Stomach (tissue), 9 donors: ENCODE data around the gene BRD9. TPM values are rescaled to one million over a fixed set of nuclear protein-coding genes. Genes with fewer than 3 reads are reported as not detected.
"Not testable (repeated sequence)": the region's sequence is repeated elsewhere in the genome, so short reads cannot be mapped to it uniquely, and the experiment has no call there.

Source experiments
- DNase-seq, 2 donors: peaks; one replicate each; pipeline versions ENCODE4 v3.0.0 to v3.0.0-alpha.2; 2013 to 2019
- H3K27ac ChIP-seq, 5 donors: fragments of 200-600 bp in 4 of 5; sonication (generic) in 4 of 5; one replicate each; pipeline ENCODE4 v1.5.1; 2013 to 2019; ENCODE audit warnings: mild to moderate bottlenecking in 1 of 5, moderate library complexity in 1 of 5
- H3K27me3 ChIP-seq, 3 donors: fragments of 200-600 bp; sonication (generic); one replicate each; pipeline ENCODE4 v1.5.1; 2017 to 2019; ENCODE audit warnings: mixed run types in 1 of 3
- H3K36me3 ChIP-seq, 4 donors: fragments of 200-600 bp; sonication (generic); 1 replicate in 3 of 4; 2 replicates in 1 of 4; pipeline ENCODE4 v1.5.1; 2016 to 2019
- H3K4me1 ChIP-seq, 4 donors: fragments of 200-600 bp; sonication (generic); one replicate each; pipeline ENCODE4 v1.5.1; 2016 to 2019
- H3K4me3 ChIP-seq, 4 donors: fragments of 200-600 bp; sonication (generic) in 3 of 4; one replicate each; pipeline ENCODE4 v1.5.1; 2016 to 2019; ENCODE audit warnings: mild to moderate bottlenecking in 1 of 4
- H3K9me3 ChIP-seq, 4 donors: fragments of 200-600 bp; sonication (generic); one replicate each; pipeline ENCODE4 v1.5.1; 2016 to 2019
- CTCF ChIP-seq, 7 experiments: fragments of 450-650 bp in 4 of 7; fragments of 200-600 bp in 3 of 7; sonication (generic) in 3 of 7; IDR thresholded peaks; one replicate each; pipeline ENCODE4 v1.5.1; 2016 to 2019; ENCODE audit warnings: antibody characterized with exemption in 7 of 7, control low read depth in 2 of 7, mild to moderate bottlenecking in 1 of 7
- EP300 ChIP-seq: sonication (generic); formaldehyde crosslinking; IDR thresholded peaks from one replicate; pipeline ENCODE4 v1.6.1; 2017; ENCODE audit warnings: antibody characterized with exemption
- POLR2A ChIP-seq, 4 donors: fragments of 450-650 bp; IDR thresholded peaks; one replicate each; pipeline ENCODE4 v1.6.1; 2016; ENCODE audit warnings: antibody characterized with exemption in 4 of 4, control low read depth in 2 of 4, mild to moderate bottlenecking in 1 of 4, moderate library complexity in 1 of 4
- POLR2AphosphoS5 ChIP-seq, 3 donors: sonication (generic); formaldehyde crosslinking; IDR thresholded peaks; one replicate each; pipeline ENCODE4 v1.6.1; 2016; ENCODE audit warnings: antibody characterized with exemption in 3 of 3
- WGBS, 5 donors: extraction: QIAGEN DNeasy Blood & Tissue Kit in 3 of 5; methylation state at CpG; one replicate each; pipeline versions ENCODE4 v1.1.5 to v1.1.7; 2013 to 2018; 5-methylcytosine and 5-hydroxymethylcytosine counted together
- intact Hi-C: fragments of 100-400 bp; cut with DNase I; formaldehyde crosslinking; loops from one replicate; pipeline ENCODE4 v1.15.1; 2023; ENCODE audit warnings: low total_unique reads
- polyA plus RNA-seq, 3 donors: library from polyadenylated mRNA; stranded (reverse); fragments of 200-250 nt; gene quantifications; one replicate each; pipeline ENCODE4 v1.2.3, GENCODE V29; 2013
- total RNA-seq, 5 donors: library from RNA; depleted of rRNA; stranded (reverse); fragments of >200 nt; gene quantifications; one replicate each; pipeline versions ENCODE4 v1.1.0 to v1.2.3, GENCODE V29; 2014 to 2016
- donor health status: healthy with polysubstance abuse.
- donor health status: Bipolar disorder and iron deficiency.
- donor health status: healthy.

BRD9 gene
- total and polyA plus RNA-seq, 8 donors = 16.2 to 152 (median 40.0) TPM

GRCh38 chr5:915946-916345, 23.3 kb upstream of the BRD9 start:
- H3K36me3 ChIP-seq = peaks cover 0 to 14% (median 2%) of the 10 kb centered on the region in 4 donors
- H3K27ac ChIP-seq = no peak overlapping the region
- H3K4me1 ChIP-seq = peaks cover 0 to 13% (median 3%) of the 10 kb centered on the region in 4 donors
- H3K27me3 ChIP-seq = no peaks in the 10 kb centered on the region
- no peaks in the 10 kb centered on the region for H3K9me3 ChIP-seq
- no peak overlapping the region for H3K4me3 ChIP-seq
- intact Hi-C loops = no loop called here
- WGBS, 5 donors = 96 to 97% (median 96%) methylated on average over 9 to 12 of the region's 12 CpGs
- DNase-seq = no peak
- no peak for TF ChIP-seq EP300
- TF ChIP-seq CTCF (IDR thresholded peaks at IDR 0.05) = no peak
- TF ChIP-seq POLR2AphosphoS5 (IDR thresholded peaks at IDR 0.05) = no peak
- no peak for TF ChIP-seq POLR2A (IDR thresholded peaks at IDR 0.05)

- H3K27ac ChIP-seq, H3K4me3 ChIP-seq, intact Hi-C loops, H3K27me3 ChIP-seq, DNase-seq, H3K9me3 ChIP-seq: not testable (repeated sequence)
- WGBS, 5 donors = 92 to 96% (median 95%) methylated on average over 8 to 12 of the region's 12 CpGs
- peaks cover 0 to 14% (median 2%) of the 10 kb centered on the region in 4 donors for H3K36me3 ChIP-seq
- peaks cover 0 to 18% (median 3%) of the 10 kb centered on the region in 4 donors for H3K4me1 ChIP-seq
Observed at GRCh38 chr5:915346-915745, 22.7 kb upstream of the BRD9 start.

GRCh38 chr5:914612-915011, 22.0 kb upstream of the BRD9 start:
- WGBS, 5 donors = 88 to 94% (median 92%) methylated on average over 7 of the region's 7 CpGs
- intact Hi-C loops = no loop called here
- TF ChIP-seq CTCF (IDR thresholded peaks at IDR 0.05) (no peak), POLR2AphosphoS5 (IDR thresholded peaks at IDR 0.05) (no peak), POLR2A (IDR thresholded peaks at IDR 0.05) (no peak), EP300 (no peak)
- no peak for DNase-seq
- Histone ChIP-seq H3K9me3 (no peaks in the 10 kb centered on the region), H3K36me3 (peaks cover 0 to 14% (median 2%) of the 10 kb centered on the region in 4 donors), H3K4me3 (no peak overlapping the region), H3K27ac (no peak overlapping the region), H3K27me3 (no peaks in the 10 kb centered on the region), H3K4me1 (peaks cover 0 to 18% (median 3%) of the 10 kb centered on the region in 4 donors)

- no peaks in the 10 kb centered on the region for H3K27me3 ChIP-seq
- H3K9me3 ChIP-seq = no peaks in the 10 kb centered on the region
- DNase-seq = no peak
- WGBS, 5 donors = 80 to 89% (median 87%) methylated on average over 14 of the region's 14 CpGs
- H3K4me3 ChIP-seq = no peak overlapping the region
- TF ChIP-seq EP300 = no peak
- H3K4me1 ChIP-seq = peaks cover 0 to 18% (median 3%) of the 10 kb centered on the region in 4 donors
- intact Hi-C loops = no loop called here
- peaks cover 0 to 16% (median 3%) of the 10 kb centered on the region in 4 donors for H3K36me3 ChIP-seq
- no peak overlapping the region for H3K27ac ChIP-seq
Observed at GRCh38 chr5:914174-914573, 21.6 kb upstream of the BRD9 start.

- Histone ChIP-seq H3K9me3 (no peaks in the 10 kb centered on the region), H3K27ac (peak overlapping the region in 3 of 5 donors; percentile 16 to 41 (median 31)), H3K27me3 (no peaks in the 10 kb centered on the region), H3K4me1 (peaks cover 0 to 18% (median 3%) of the 10 kb centered on the region in 4 donors), H3K36me3 (peaks cover 0 to 33% (median 5%) of the 10 kb centered on the region in 4 donors), H3K4me3 (no peak overlapping the region)
- TF ChIP-seq EP300 (no peak), POLR2A (IDR thresholded peaks at IDR 0.05) (no peak), CTCF (IDR thresholded peaks at IDR 0.05) (no peak), POLR2AphosphoS5 (IDR thresholded peaks at IDR 0.05) (no peak)
- intact Hi-C loops = no loop called here
- whole genome bisulfite sequencing, 5 donors = 72 to 82% (median 75%) methylated on average over 41 to 44 of the region's 44 CpGs
- peak; percentile 53 to 62 for DNase-seq
Observed at GRCh38 chr5:912280-913091, 19.9 kb upstream of the BRD9 start.
